NCI-H1105 treated with DMSO at 0.1 percent for 48 hours (cell line): Measurements from ENCODE around the gene CROCC.
"Not testable (repeated sequence)": the region's sequence is repeated elsewhere in the genome, so short reads cannot be mapped to it uniquely, and the experiment has no call there.

Experiments used
- DNase-seq: peaks from one replicate; lab custom pipeline; 2025; lab: John Stamatoyannopoulos, UW

Gene CROCC

GRCh38 chr1:16921391-16922185 is at the start of gene CROCC:
TSS of gene CROCC (plus strand) at chr1:16921931. CDS start at chr1:16922019, 88 bp downstream.
- no peak for DNase-seq

- DNase-seq = not testable (repeated sequence)
Measured at GRCh38 chr1:16872152-16873075, 49.3 kb upstream of the CROCC start.

- not testable (repeated sequence) for DNase-seq
Measured at GRCh38 chr1:16873076-16873879, 48.5 kb upstream of the CROCC start.

- DNase-seq = not testable (repeated sequence)
Measured at GRCh38 chr1:16874968-16875765, 46.6 kb upstream of the CROCC start.

- not testable (repeated sequence) for DNase-seq
Measured at GRCh38 chr1:16881742-16882141, 40.0 kb upstream of the CROCC start.

- no peak for DNase-seq
Measured at GRCh38 chr1:16882986-16883385, 38.7 kb upstream of the CROCC start.

GRCh38 chr1:16884487-16884886 is 37.2 kb upstream of the CROCC start:
- DNase-seq = not testable (repeated sequence)

- no peak for DNase-seq
Measured at GRCh38 chr1:16886860-16887605, 34.7 kb upstream of the CROCC start.

- DNase-seq = no peak
Measured at GRCh38 chr1:16888860-16889816, 32.6 kb upstream of the CROCC start.

- not testable (repeated sequence) for DNase-seq
Measured at GRCh38 chr1:16890539-16891021, 31.2 kb upstream of the CROCC start.

GRCh38 chr1:16891057-16891456 is 30.7 kb upstream of the CROCC start:
- not testable (repeated sequence) for DNase-seq

GRCh38 chr1:16892978-16893525 is 28.7 kb upstream of the CROCC start:
- not testable (repeated sequence) for DNase-seq

- DNase-seq = not testable (repeated sequence)
Measured at GRCh38 chr1:16893796-16894195, 27.9 kb upstream of the CROCC start.

- not testable (repeated sequence) for DNase-seq
Measured at GRCh38 chr1:16894338-16894737, 27.4 kb upstream of the CROCC start.

- DNase-seq = not testable (repeated sequence)
Measured at GRCh38 chr1:16895233-16895597, 26.5 kb upstream of the CROCC start.

GRCh38 chr1:16895598-16896315 is 26.0 kb upstream of the CROCC start, which contains the start of gene RNU1-2:
TSS of gene RNU1-2 (plus strand) at chr1:16895980.
- peak; percentile 98 for DNase-seq

- DNase-seq = peak; percentile 82
Measured at GRCh38 chr1:16896316-16897055, 25.2 kb upstream of the CROCC start.
